ENCODE data around the gene ETV7. TPM values are rescaled to one million over a fixed set of nuclear protein-coding genes. Genes with fewer than 3 reads are reported as not detected.
A peak's percentile ranks its signal among the peaks of the same experiment; 100 is the strongest.

Gene ETV7
- total and polyA plus RNA-seq, 12 donors: 0.10 to 5.9 (median 0.17) TPM; not detected in 5

DNA sequence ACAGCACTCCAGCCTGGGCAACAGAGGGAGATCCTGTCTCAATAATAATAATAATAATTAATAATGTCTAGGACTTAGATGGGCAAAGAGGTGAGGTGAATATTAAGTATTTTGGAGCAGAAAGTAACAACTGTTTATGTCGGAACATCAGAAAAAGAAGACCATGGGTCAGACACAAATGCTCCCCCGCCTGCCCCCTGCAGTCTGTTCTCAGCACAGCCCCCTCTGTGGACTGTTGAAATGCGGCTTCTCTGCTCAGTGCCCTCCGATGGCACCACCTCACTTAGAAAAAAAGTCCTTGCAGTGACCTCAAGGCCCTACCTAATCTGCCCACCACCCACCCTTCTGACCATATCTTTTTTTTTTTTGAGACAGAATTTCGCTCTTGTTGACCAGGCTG is 5.2 kb upstream of the ETV7 start:
- Histone ChIP-seq H3K27ac (no peak overlapping the region), H3K36me3 (no peaks in the 10 kb centered on the region), H3K9me3 (no peaks in the 10 kb centered on the region), H3K27me3 (peaks cover 0 to 13% (median 0%) of the 10 kb centered on the region in 7 donors), H3K4me1 (peaks cover 0 to 7% (median 4%) of the 10 kb centered on the region in 9 donors), H3K4me3 (no peak overlapping the region)
- no peak for DNase-seq
- ATAC-seq: no peak
- TF ChIP-seq, protein P1, sequence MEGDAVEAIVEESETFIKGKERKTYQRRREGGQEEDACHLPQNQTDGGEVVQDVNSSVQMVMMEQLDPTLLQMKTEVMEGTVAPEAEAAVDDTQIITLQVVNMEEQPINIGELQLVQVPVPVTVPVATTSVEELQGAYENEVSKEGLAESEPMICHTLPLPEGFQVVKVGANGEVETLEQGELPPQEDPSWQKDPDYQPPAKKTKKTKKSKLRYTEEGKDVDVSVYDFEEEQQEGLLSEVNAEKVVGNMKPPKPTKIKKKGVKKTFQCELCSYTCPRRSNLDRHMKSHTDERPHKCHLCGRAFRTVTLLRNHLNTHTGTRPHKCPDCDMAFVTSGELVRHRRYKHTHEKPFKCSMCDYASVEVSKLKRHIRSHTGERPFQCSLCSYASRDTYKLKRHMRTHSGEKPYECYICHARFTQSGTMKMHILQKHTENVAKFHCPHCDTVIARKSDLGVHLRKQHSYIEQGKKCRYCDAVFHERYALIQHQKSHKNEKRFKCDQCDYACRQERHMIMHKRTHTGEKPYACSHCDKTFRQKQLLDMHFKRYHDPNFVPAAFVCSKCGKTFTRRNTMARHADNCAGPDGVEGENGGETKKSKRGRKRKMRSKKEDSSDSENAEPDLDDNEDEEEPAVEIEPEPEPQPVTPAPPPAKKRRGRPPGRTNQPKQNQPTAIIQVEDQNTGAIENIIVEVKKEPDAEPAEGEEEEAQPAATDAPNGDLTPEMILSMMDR (IDR thresholded peaks at IDR 0.05): no peak
- intact Hi-C loops (cut with DNase I): no loop called here
- 87 to 91% methylated on average over 5 of the region's 5 CpGs for WGBS, 2 donors

DNA sequence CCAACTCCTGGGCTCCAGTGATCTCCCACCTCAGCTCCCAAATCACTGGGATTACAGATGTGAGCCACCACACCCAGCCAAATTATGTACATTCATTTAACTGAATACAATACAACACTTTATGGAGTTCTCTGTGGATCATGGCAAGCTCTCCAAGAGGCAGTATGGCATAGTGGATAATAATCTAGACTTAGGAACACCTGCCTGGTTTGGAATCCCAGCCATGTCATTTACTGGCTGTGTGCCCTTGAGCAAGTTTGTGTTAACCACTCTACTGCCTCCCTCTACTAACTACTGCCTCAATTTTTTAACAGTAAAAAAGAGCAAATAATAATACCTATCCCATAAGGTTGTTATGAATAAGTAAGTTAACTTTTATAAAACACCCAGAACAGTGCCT is 1.9 kb upstream of the ETV7 start:
- Histone ChIP-seq H3K4me3 (no peak overlapping the region), H3K27me3 (peaks cover 0 to 21% (median 3%) of the 10 kb centered on the region in 7 donors), H3K9me3 (no peaks in the 10 kb centered on the region), H3K4me1 (peaks cover 0 to 23% (median 16%) of the 10 kb centered on the region in 9 donors), H3K36me3 (no peaks in the 10 kb centered on the region), H3K27ac (no peak overlapping the region)
- intact Hi-C loops (cut with DNase I): no loop called here
- TF ChIP-seq, protein P1 (IDR thresholded peaks at IDR 0.05): no peak
- DNase-seq: no peak
- ATAC-seq: no peak

DNA sequence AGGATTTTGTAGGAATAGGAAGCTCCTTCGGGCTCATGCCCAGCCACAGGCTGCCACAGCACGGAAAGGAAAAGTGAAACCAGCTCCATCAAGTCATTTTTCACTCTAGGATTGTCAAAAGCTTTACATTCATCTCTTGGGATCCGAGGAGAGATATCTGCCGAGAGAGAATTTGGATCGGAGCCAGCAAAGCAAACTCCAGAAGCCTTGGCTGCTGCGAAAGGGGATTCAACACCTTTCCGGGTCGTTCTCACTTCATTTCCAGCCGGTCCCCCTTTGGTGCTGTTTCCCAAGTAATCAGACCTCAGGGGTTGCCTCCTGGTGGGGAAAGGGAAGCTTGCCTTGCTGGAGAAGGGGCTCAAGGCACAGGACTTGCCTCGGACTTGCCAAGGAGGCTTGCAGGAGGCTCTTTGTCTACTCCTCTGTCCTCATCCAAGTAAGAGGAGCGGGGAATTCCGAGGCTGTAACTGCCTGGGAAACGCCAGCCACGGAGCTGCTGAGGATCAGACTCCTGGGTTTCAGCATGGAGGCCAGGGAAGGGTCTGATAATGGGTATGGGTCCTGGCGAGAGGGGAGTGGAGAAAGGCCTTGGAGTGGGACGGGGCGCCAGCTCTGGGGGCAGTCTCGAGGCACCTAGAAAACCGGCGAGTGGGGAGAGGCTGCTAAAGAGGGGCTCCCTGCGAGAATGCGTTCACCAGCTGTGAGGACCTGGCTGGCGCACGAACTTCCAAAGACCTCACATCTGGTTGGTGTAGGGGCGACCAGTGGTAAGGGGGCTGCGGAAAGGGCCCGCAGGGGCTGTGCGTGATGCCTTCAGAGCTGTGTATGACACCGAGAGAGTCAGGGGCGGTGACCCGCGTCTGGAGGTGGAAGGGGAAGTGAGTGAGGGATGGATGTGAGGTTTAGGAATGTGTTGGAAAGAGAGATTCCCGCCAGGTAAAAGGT is 702 bp downstream of the ETV7 start:
- intact Hi-C loops (cut with DNase I): no loop called here

DNA sequence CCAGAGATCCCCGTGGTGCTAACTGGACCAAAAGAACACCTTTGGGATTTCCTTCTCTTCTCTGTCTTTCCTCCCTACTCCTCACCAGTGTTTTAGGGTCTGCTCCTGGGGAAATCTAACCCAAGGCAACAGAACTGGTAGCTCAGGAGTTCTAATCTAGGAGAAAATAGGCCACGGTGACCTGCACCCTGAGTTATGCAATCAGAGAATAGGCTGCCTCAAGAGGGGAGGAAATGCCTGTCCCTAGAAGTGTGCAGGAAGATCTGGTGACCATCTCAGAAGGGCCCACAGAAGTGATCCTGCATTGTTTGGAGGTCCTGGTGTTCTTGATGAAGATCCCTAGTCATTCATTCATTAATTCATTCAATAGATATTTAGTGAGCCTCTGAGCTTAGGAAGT is 3.4 kb downstream of the ETV7 start:
- intact Hi-C loops (cut with DNase I): no loop called here
- ATAC-seq (no peak), DNase-seq (no peak)
- Histone ChIP-seq H3K27ac (no peak overlapping the region), H3K27me3 (peaks cover 0 to 21% (median 3%) of the 10 kb centered on the region in 7 donors), H3K36me3 (no peaks in the 10 kb centered on the region), H3K9me3 (no peaks in the 10 kb centered on the region), H3K4me1 (peaks cover 0 to 23% (median 16%) of the 10 kb centered on the region in 9 donors), H3K4me3 (no peak overlapping the region)
- 83 to 85% methylated on average over 2 of the region's 2 CpGs for WGBS, 2 donors
- TF ChIP-seq, protein P1 (IDR thresholded peaks at IDR 0.05): no peak

More for the DNA sequence above, 702 bp downstream of the ETV7 start:
- peak; percentile 40 to 71 (median 54) for ATAC-seq
- peak overlapping the region in 6 of 10 donors; percentile 28 to 76 (median 48) for H3K27ac ChIP-seq
- TF ChIP-seq, protein P1 (IDR thresholded peaks at IDR 0.05): peak in 2 of 9 donors; percentile 8 to 18
- peak overlapping the region; percentile 36 to 70 (median 62) for H3K4me3 ChIP-seq
- no peaks in the 10 kb centered on the region for H3K36me3 ChIP-seq
- peaks cover 0 to 21% (median 3%) of the 10 kb centered on the region in 7 donors for H3K27me3 ChIP-seq
- DNase-seq: peak; percentile 15 to 31
- H3K4me1 ChIP-seq: peaks cover 0 to 23% (median 16%) of the 10 kb centered on the region in 9 donors
- no peaks in the 10 kb centered on the region for H3K9me3 ChIP-seq
- 1% methylated on average over 33 of the region's 33 CpGs for WGBS, 2 donors
